HepG2 (cell line): ENCODE measurements around the gene HJURP. TPM values are rescaled to one million over a fixed set of nuclear protein-coding genes. Genes with fewer than 3 reads are reported as not detected.

Source experiments
- ATAC-seq: fragments of 200-7000 bp; cut with Tn5 transposase; 3 replicates; pipeline ENCODE4 v1.9.1; 2020; ENCODE audit warnings: mild to moderate bottlenecking, moderate library complexity
- BruUV-seq: library from RNA; stranded (reverse); fragments of 400-500 nt; replicated peaks from 2 replicates; lab custom pipeline; 2021; lab: Mats Ljungman, UMichigan
- CTCF ChIA-PET: fragments of 300-600 bp; formaldehyde crosslinking; extraction: SDS; loops from one replicate; lab custom pipeline; 2021; ENCODE audit warnings: low total read pairs, inconsistent platforms, low intra/inter-chr PET ratio; lab: Yijun Ruan, JAX
- POLR2A ChIA-PET: fragments of 350-600 bp; sonication (Branson Sonifier 250); formaldehyde crosslinking; loops from one replicate; lab custom pipeline; 2020; ENCODE audit warnings: antibody characterized with exemption, inconsistent platforms; lab: Yijun Ruan, JAX
- DNase-seq: peaks from one replicate; pipeline ENCODE4 v3.0.0-alpha.2; 2015; ENCODE audit warnings: low spot score
- FAIRE-seq: peaks from 3 replicates; lab custom pipeline; 2011; peaks lifted over from hg19 to GRCh38; lab: Jason Lieb, UNC
- H2AFZ ChIP-seq: one replicate; pipeline ENCODE4 v1.6.1; 2011; ENCODE audit warnings: low read length, inconsistent platforms
- H3K27ac ChIP-seq: fragments of 300-600 bp; 3 replicates; pipeline ENCODE4 v1.8.0; 2011; ENCODE audit warnings: mixed run types, mild to moderate bottlenecking, mixed read lengths, low read length, inconsistent platforms; ENCODE audit not compliant: insufficient read depth; ENCODE audit errors: extremely low read length
- H3K27me3 ChIP-seq, 2 experiments: fragments of 200-600 bp in 1 of 2; 2 replicates in 1 of 2; 3 replicates in 1 of 2; pipeline versions ENCODE4 v1.6.0 to v1.8.0; 2011; ENCODE audit warnings: low read length in 2 of 2, mild to moderate bottlenecking in 2 of 2, moderate library complexity in 2 of 2, inconsistent platforms in 1 of 2; ENCODE audit not compliant: insufficient read depth in 2 of 2, control insufficient read depth in 1 of 2
- H3K36me3 ChIP-seq, 2 experiments: fragments of 200-600 bp in 1 of 2; replicated peaks in 1 of 2; 2 replicates in 1 of 2; 3 replicates in 1 of 2; pipeline versions ENCODE4 v1.5.1 to v1.8.0; 2011; ENCODE audit warnings: low read length in 2 of 2, inconsistent platforms in 1 of 2; ENCODE audit not compliant: insufficient read depth in 2 of 2, control insufficient read depth in 1 of 2
- H3K4me1 ChIP-seq: 2 replicates; pipeline ENCODE4 v1.5.1; 2012; ENCODE audit warnings: low read length, inconsistent platforms; ENCODE audit not compliant: insufficient read depth
- H3K4me2 ChIP-seq: 2 replicates; pipeline ENCODE4 v1.6.0; 2011; ENCODE audit warnings: low read depth, low read length, inconsistent platforms
- H3K4me3 ChIP-seq, 3 experiments: fragments of 200-600 bp in 1 of 3; sonication (generic), shearing (Covaris generic) in 1 of 3; replicated peaks in 1 of 3; 2 replicates each; pipeline ENCODE4 v1.5.1; 2011 to 2016; ENCODE audit warnings: low read length in 3 of 3, inconsistent platforms in 2 of 3, low read depth in 2 of 3, mild to moderate bottlenecking in 2 of 3, control low read depth in 1 of 3, mixed read lengths in 1 of 3; ENCODE audit not compliant: insufficient read depth in 1 of 3
- H3K79me2 ChIP-seq: one replicate; pipeline ENCODE4 v1.6.1; 2011; ENCODE audit warnings: low read length, inconsistent platforms; ENCODE audit not compliant: insufficient read depth
- H3K9ac ChIP-seq: 2 replicates; pipeline ENCODE4 v1.6.0; 2011; ENCODE audit warnings: mild to moderate bottlenecking, low read depth, low read length, inconsistent platforms; ENCODE audit not compliant: insufficient read depth
- H3K9me3 ChIP-seq: 2 replicates; pipeline ENCODE4 v1.5.1; 2012; ENCODE audit warnings: mild to moderate bottlenecking, low read length
- H4K20me1 ChIP-seq: 2 replicates; pipeline ENCODE4 v1.6.0; 2011; ENCODE audit warnings: inconsistent platforms, mild to moderate bottlenecking, low read length, moderate library complexity; ENCODE audit not compliant: insufficient read depth
- AGO2 ChIP-seq: fragments of 200-400 bp; formaldehyde crosslinking; optimal IDR thresholded peaks from 2 replicates; pipeline ENCODE3; 2017; ENCODE audit warnings: mild to moderate bottlenecking, low read depth, low read length, moderate library complexity
- CENPT ChIP-seq: sonication (generic); formaldehyde crosslinking; IDR thresholded peaks from 2 replicates; pipeline ENCODE4 v1.8.0; 2022; ENCODE audit warnings: low read depth, mild to moderate bottlenecking, moderate library complexity, missing genetic modification reagents
- HDAC6 ChIP-seq: fragments of 200-600 bp; sonication (generic); IDR thresholded peaks from 2 replicates; pipeline ENCODE4 v1.7.0; 2017; ENCODE audit warnings: mild to moderate bottlenecking, antibody characterized with exemption, low read length, low read depth
- ISL2 ChIP-seq: sonication (generic); formaldehyde crosslinking; IDR thresholded peaks from 2 replicates; pipeline ENCODE4 v1.5.0; 2020; ENCODE audit warnings: missing genetic modification reagents
- MBD4 ChIP-seq: IDR thresholded peaks from 2 replicates; pipeline ENCODE4 v1.6.1; 2012; ENCODE audit warnings: low read length, inconsistent platforms, borderline replicate concordance
- NONO ChIP-seq, 2 experiments: fragments of 450-650 bp in 1 of 2; sonication (generic) in 1 of 2; formaldehyde crosslinking in 1 of 2; IDR thresholded peaks in 1 of 2; conservative IDR thresholded peaks in 1 of 2; 2 replicates each; pipeline versions ENCODE4 v1.6.1 to v1.8.0; 2017 to 2022; ENCODE audit warnings: mild to moderate bottlenecking in 1 of 2, missing genetic modification reagents in 1 of 2, moderate library complexity in 1 of 2
- POLR2A ChIP-seq, 2 experiments: IDR thresholded peaks; 2 replicates each; pipeline ENCODE4 v1.6.1; 2011; ENCODE audit warnings: low read depth in 2 of 2, low read length in 2 of 2, mild to moderate bottlenecking in 1 of 2, moderate library complexity in 1 of 2; ENCODE audit not compliant: insufficient read depth in 1 of 2
- TAF15 ChIP-seq: fragments of 200-400 bp; formaldehyde crosslinking; IDR thresholded peaks from one replicate; pipeline ENCODE4 v1.6.1; 2018; ENCODE audit warnings: mild to moderate bottlenecking, low read depth, low read length; ENCODE audit not compliant: poor library complexity, severe bottlenecking
- ZMYM4 ChIP-seq: sonication (generic); formaldehyde crosslinking; IDR thresholded peaks from 2 replicates; pipeline ENCODE4 v1.8.1; 2023; ENCODE audit warnings: mild to moderate bottlenecking, missing genetic modification reagents
- ZNF83 ChIP-seq: sonication (generic); formaldehyde crosslinking; IDR thresholded peaks from 2 replicates; pipeline ENCODE4 v1.4.0; 2020; ENCODE audit warnings: missing genetic modification reagents, mild to moderate bottlenecking, borderline replicate concordance
- WGBS: methylation state at CpG from one replicate; pipeline ENCODE4 v1.1.6; 2017; ENCODE audit warnings: low lambda C conversion rate; 5-methylcytosine and 5-hydroxymethylcytosine counted together
- in situ Hi-C: cut with HindIII; loops from 2 replicates; pipeline ENCODE4 v1.10.0; 2017; ENCODE audit warnings: low pct_unique_long_range_greater_than_20kb; ENCODE audit not compliant: extremely low pct_ligation_motif_present
- intact Hi-C: fragments of 100-400 bp; cut with micrococcal nuclease; formaldehyde crosslinking; loops from one replicate; pipeline ENCODE4 v1.10.0; 2022; ENCODE audit not compliant: unreplicated experiment
- polyA plus RNA-seq, 8 experiments: library from polyadenylated mRNA; depleted of rRNA in 3 of 8; stranded (reverse) in 7 of 8; unstranded in 1 of 8; fragments of >200 nt; fragmentation: Illumina TruSeq in 4 of 8; extraction: Trizol in 4 of 8; gene quantifications; 2 replicates each; pipeline versions ENCODE4 v1.2.1 to v1.2.3, GENCODE V29; 2011 to 2016; ENCODE audit warnings: low read depth in 4 of 8, missing spikeins in 1 of 8, mixed read lengths in 1 of 8; ENCODE audit not compliant: insufficient read depth in 1 of 8
- total RNA-seq, 5 experiments: library from RNA; depleted of rRNA; stranded (reverse); fragments of >200 nt; fragmentation: Illumina TruSeq; extraction: Trizol; gene quantifications; 2 replicates each; pipeline ENCODE4 v1.2.3, GENCODE V29; 2016; ENCODE audit warnings: low read depth in 1 of 5
- TF ChIP-seq, protein P1 (sequence below): sonication (generic); formaldehyde crosslinking; IDR thresholded peaks from 2 replicates; pipeline ENCODE4 v1.4.0; 2020; ENCODE audit warnings: missing genetic modification reagents

HJURP gene
- total and polyA plus RNA-seq, 2 of the 13 experiments (the other 11 are each of a cell fraction or from before 2014, with no cell fraction given): 36.3 to 43.9 TPM

DNA sequence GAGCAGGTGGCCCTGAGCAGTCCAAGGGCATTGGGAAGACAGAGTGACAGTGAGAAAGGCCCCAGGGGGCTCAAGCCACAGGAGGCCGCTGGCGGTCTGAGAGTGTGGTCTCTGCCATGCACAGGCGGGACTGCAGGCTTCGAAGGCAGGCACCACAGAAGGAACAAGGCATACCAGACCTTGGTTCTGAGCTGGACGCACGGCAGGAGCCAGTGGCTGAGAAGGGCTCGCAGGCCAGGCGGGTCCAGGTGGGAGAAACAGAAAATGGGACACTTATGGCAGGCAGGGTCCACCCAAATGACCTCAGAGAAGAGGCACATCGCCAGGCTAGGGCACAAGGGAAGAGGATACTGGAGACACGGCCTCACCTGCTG, 14.9 kb downstream of the HJURP start (continued):
- TF ChIP-seq, protein P1, sequence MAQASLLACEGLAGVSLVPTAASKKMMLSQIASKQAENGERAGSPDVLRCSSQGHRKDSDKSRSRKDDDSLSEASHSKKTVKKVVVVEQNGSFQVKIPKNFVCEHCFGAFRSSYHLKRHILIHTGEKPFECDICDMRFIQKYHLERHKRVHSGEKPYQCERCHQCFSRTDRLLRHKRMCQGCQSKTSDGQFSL: no peak
- TF ChIP-seq NONO (IDR thresholded peaks at IDR 0.05): no peak
- no peak for TF ChIP-seq NONO (CRISPR knock-in tag; conservative IDR thresholded peaks at IDR 0.05)
- TF ChIP-seq MBD4: no peak
- TF ChIP-seq AGO2: peak; percentile 26
- TF ChIP-seq ZNF83 (CRISPR knock-in tag): no peak
- TF ChIP-seq TAF15: no peak
- TF ChIP-seq CENPT (CRISPR knock-in tag): no peak
- no peak for TF ChIP-seq HDAC6

DNA sequence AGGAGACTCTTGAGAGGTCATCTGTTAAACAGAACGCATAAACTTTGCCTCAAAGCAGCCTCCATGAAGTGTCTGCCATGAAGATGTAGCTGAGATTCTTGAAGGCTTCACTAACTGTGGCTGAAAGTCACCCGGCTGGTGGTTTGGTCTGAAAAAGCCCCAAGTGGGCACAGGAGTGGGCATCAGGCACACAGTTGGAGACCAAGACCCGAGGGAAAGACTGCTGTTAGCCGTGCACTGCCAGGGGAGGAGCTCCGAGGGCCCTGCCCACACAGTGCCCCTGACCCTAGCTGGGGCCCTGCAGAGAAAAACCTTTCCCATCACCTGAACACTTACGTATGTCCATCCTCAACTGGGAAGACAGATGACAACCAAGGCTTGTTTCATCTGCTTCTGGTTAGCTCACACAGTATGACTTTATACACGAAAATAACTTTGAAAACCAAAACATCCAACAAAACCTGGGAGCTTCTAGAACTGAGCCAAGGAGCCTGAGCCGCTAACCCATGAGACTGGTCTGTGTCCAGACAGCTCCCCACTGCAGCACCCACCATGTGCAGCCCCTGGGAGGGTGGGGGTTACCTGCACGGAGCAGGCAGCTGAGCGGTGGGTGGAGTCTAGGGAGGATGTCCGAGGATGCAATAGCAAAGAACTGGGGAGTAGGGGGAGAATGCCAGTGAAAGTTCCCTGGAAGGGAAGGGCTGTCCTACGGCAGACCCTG, 15.4 kb downstream of the HJURP start:
- intact Hi-C loops: loop anchor here (10.0 kb wide), 1 partner anchor 394 kb away; no protein-coding TSS in a partner anchor
- TF ChIP-seq ZMYM4 (CRISPR knock-in tag): no peak
- TF ChIP-seq ISL2 (CRISPR knock-in tag): no peak
- 0 out of 4 replicates have a peak, but pooled peaks of 1 of the 2 experiments have one; percentile 8 for TF ChIP-seq POLR2A (IDR thresholded peaks at IDR 0.05; ENCODE audit: insufficient read depth in 1 of 2, low read depth in 2 of 2, low read length in 2 of 2)
- 95% methylated on average over 12 of the region's 12 CpGs for WGBS
- Histone ChIP-seq H3K4me3 (no peak overlapping the region), H3K79me2 (peaks cover 44% of the 10 kb centered on the region), H3K4me2 (no peak overlapping the region), H2AFZ (no peak overlapping the region), H3K4me1 (peaks cover 22% of the 10 kb centered on the region; the same call in 1 of the 2 replicates), H3K27me3 (no peaks in the 10 kb centered on the region), H4K20me1 (peaks cover 16% of the 10 kb centered on the region; the same call in 1 of the 2 replicates), H3K9ac (no peak overlapping the region), H3K27ac (no peak overlapping the region), H3K9me3 (no peaks in the 10 kb centered on the region), H3K36me3 (peaks cover 60 to 90% of the 10 kb centered on the region in 2 experiments)
- no TSS peak for BruUV-seq
- POLR2A ChIA-PET: no interaction called here
- FAIRE-seq (no peak), ATAC-seq (peak; percentile 22), DNase-seq (no peak)
- in situ Hi-C loops: loop anchor here (25.0 kb wide), 1 partner anchor 527 kb away; the partner anchor contains the start of gene SAG
- CTCF ChIA-PET: no interaction called here
